ENCODE data around the gene CA5A. TPM values are rescaled to one million over a fixed set of nuclear protein-coding genes. Genes with fewer than 3 reads are reported as not detected.
"Not testable (repeated sequence)": the region's sequence is repeated elsewhere in the genome, so short reads cannot be mapped to it uniquely, and the experiment has no call there.

CA5A gene
- total RNA-seq, 1 donor from 2014 or later: not detected

DNA sequence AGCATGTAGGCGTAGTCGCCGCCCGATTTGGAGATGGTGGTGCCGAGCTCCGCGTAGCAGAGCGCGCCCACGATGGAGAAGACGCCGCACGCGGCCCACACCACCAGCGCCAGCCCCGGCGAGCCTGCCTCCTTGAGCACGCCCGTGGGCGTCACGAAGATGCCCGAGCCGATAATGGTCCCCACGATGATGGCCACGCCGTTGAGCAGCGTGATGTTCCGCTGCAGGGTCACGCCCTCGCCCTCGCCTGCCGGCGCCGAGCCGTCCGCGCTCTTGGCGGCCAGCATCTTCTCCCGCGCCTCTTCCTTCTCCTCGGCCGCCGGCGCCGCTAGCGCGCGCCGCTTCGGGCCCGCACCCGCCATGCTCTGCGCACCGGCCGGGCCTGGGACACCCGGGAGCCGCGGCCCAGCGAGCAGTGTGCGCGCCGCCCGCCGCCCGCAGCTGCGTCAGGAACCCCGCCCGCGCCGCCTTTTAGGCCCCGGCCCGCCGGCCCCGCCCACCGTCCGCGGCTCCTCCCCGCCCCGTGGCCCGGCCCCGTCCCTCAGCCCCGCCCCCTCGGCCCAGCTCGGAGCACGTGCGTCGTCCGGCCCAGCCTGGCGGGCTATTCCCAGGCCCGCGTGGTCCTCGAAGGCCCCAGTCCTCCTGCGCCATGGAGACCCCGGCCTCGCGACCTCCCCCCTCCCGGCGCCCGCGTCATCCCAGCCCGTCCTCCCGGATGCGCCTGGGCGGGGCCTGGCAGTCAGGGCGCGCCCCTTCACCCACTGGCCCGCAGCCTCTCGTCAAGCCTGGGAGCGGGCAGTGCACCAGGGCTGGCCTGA lies 67.1 kb downstream of the CA5A start, which contains the start of gene SLC7A5:
Gene SLC7A5 (minus strand): TSS at position 447 of the 818 bp plus-strand sequence. CDS start 85 bp downstream, at position 362.
- DNase-seq (ENCODE audit: low spot score): peak; percentile 95

- DNase-seq (ENCODE audit: low spot score): not testable (repeated sequence)
Measured at GRCh38 chr16:87868254-87869029, 67.9 kb downstream of the CA5A start.

DNA sequence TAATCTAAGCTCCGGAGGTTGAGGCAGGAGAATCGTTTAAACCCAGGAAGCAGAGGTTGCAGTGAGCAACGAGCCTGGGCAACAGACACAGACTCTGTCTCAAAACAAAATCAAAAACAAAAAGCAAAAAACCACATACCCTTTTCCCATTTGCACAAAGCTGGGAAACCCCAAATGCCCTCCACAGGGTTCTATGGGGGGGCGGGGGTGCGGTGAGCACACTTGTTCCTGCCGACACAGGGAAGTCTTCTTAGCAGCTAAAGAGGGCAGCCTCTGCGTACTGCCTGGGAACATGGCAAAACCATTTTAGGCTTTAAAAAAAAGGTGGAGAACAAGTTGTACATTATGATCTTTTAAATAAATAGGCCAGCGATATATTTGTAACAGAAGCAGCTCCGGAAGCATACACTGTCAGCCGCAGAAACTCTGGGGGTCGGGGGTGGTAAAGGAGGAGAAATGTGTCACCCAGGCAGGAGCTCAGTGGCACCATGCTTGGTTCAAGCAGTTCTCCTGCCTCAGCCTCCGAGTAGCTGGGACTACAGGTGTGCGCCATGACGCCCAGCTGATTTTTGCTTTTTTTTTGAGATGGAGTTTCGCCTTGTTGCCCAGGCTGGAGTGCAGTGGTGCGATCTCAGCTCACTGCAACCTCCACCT lies 70.3 kb downstream of the CA5A start:
- DNase-seq (ENCODE audit: low spot score): not testable (repeated sequence)

DNA sequence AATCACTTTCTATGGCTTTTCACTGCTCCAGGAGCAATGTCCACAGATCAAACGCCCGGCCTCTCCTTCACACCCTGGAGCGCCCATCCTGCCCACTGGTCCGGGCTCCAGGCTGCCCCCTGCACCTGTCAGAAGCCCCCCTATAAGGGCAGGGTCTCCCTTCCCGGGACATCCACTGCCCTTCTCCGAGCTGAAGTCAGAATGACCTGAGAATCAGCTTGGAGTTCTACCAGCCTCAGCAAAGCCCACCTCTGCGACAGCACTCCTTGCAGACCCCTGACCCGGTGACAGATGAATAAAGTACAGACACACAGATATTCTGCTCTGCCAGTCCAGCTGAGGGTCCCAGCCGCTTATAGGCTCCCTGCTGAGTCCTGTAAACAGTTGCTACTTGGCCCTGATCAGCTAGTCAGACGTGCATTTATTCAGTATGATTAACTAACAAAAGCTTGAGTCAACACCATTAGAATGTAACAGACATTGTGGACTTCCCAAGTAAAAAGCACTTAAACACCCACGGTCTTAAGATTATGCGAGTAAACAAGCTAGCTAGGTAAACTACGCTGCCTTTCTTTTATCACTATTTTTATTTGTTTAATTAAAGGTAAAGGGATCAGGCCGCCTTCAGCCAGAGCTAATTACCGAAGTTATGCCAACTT lies 71.9 kb downstream of the CA5A start:
- DNase-seq (ENCODE audit: low spot score): no peak

DNA sequence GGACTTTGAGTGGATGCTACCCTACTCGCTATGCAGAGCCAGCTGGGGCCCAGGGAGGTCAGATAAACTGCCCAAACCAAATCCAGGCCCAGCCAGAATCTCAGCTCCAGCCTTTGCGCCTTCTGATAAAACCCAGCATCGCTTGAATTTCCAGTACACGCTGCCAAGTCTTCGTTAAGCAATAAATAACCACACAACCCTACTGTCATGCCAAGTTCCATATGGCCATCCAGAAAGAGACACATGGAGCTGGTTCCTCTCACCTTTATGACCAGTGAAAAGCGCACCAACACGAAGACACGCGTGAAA lies 73.0 kb downstream of the CA5A start:
- not testable (repeated sequence) for DNase-seq (ENCODE audit: low spot score)

- DNase-seq (ENCODE audit: low spot score): not testable (repeated sequence)
Measured at GRCh38 chr16:87862597-87863326, 73.6 kb downstream of the CA5A start.

GRCh38 chr16:87861300-87862099 lies 74.8 kb downstream of the CA5A start:
- not testable (repeated sequence) for DNase-seq (ENCODE audit: low spot score)

DNA sequence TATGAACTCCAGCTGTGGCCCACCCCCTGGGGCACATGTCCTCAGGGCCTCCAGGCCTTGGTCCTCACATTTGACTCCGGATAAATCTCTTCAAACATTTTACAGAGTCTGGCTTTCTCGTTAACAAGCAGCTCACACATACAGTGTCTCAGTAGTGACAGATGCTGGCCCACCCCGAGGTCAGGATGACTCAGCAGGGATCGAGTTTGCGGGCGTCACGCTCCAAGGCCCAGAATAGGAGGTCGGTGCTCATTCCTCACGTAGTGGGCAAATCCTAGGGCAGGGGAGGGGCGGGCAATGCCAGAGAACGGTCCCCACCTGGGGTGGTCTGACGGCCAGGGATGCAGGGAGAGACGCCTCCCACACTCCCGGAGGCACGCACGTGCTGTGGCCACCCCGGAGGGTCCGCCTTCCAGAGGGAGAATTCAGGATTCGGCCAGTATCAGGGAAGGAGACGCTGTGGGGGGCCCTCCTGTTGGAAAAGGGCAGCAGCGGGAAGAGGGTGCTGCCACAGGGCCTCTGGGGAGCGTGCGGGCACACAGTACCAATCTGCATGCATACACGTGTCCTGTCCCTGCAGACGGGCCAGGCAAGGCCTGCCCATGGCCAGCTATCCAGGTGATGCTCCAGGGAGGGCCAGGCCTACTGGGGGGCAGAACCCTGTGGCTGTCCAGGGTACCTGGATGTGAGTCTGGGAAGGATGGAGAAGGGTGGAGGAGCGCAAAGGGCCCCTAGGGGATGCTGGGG lies 75.6 kb downstream of the CA5A start:
- DNase-seq (ENCODE audit: low spot score): no peak

DNA sequence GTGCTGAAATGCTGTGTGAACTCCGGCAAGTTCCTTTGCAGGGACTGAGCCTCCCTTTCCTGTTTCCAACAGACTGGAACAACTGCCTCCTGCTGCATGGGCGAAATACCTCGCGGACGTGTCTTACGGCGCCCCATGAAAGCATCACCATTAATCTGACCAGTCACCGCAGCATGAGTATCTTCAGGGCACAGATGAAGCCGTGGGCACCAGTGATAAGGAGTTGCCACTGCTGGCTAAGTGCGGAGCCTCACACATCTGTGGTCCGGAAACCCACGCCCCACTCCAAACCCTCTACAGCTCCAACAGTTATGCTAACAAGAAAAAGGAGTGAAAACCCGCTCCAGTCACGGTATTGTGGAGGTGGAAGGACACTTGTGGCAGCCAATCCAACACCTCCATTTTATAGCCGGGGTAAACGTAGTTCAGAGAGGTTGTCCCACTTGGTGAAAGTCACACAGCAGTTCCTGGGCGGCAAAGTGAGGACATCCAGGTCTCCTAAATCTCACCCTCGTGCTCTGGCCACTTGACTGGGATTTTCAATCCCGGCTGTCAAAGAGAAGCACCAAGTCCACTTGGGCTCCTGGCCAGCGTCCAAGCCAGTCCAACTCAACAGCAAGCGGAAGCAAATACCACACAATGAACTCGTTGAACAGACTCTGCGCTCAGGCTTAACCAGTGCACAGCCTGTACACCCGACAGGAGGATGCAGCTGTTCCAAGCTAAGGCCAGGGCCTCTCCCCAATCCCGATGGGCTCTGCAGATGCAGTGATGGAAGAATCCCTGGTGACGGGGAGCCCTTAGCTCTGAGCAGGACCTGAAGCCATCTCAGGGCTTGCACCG lies 78.0 kb downstream of the CA5A start:
- DNase-seq (ENCODE audit: low spot score): not testable (repeated sequence)

- DNase-seq (ENCODE audit: low spot score): no peak
Measured at GRCh38 chr16:87856791-87857228, 79.5 kb downstream of the CA5A start.

- DNase-seq (ENCODE audit: low spot score): no peak
Measured at GRCh38 chr16:87855852-87856715, 80.2 kb downstream of the CA5A start.

GRCh38 chr16:87854907-87855683 lies 81.2 kb downstream of the CA5A start:
- no peak for DNase-seq (ENCODE audit: low spot score)

GRCh38 chr16:87854053-87854906 lies 82.0 kb downstream of the CA5A start:
- no peak for DNase-seq (ENCODE audit: low spot score)

DNA sequence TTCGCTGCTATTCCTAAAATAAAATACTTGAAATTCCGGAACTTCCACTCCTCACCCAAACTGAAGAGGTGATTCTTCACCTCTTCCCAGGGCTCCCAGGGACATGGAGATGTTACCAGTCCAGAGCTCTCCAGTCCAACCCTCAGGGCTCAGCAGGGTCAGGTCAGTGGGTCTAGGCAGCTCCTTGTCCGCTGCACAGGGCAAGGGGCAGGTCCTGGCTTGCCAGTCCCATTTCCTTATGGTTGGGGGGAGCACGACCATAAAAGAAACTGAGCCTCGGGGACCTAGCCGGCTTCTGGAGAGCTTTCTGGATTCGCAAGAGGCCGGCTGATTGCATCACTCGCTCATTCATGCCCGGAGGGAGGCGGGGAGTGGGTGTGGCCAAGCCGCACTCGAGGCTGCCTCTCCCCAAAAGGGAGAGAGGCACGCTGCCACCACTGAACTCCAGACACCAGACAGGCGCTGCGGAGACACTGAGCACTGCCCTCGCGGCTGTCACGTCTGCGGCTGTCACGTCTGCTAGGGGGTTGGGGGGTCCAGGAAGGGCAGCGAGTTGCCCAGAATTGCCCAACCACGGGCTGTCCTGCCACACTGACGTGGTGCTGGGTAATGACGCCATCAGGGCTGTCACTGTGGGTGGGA lies 82.8 kb downstream of the CA5A start:
- peak; percentile 96 for DNase-seq (ENCODE audit: low spot score)

GRCh38 chr16:87851601-87852000 lies 84.7 kb downstream of the CA5A start:
- DNase-seq (ENCODE audit: low spot score): no peak

Measured in mesenteric fat pad (tissue), 1 donor.